ENCODE results near the gene GPR65. TPM values are rescaled to one million over a fixed set of nuclear protein-coding genes. Genes with fewer than 3 reads are reported as not detected.

Gene GPR65
- total and polyA plus RNA-seq, 2 donors (not counting 1 experiment from before 2014, with no cell fraction given): 8.7 to 13.4 TPM

DNA sequence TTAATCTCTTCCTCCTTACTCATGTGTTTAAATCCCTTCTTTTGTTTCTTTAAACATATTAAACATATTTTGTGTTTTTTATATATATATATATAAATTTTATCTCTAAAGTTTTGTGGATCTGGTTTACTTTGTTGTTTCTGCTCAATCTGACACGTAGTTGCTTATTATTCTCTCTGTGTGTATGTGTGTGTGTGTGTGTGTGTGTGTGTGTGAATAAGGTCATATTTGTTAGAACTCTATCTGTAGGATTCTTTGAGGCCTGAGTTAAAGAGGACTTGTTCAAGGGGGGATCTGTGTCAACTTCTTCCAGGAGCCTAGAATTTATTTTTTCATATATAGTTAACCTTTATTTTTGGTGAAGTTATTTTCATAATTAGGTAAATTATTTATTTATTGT lies 2.7 kb downstream of the GPR65 start:
- ChIA-PET POLR2A (no interaction called here), CTCF (interaction anchor here (1.4 kb wide), 1 partner anchor 62 kb away, joined by 6 read pairs; no protein-coding TSS in a partner anchor)
- H3K27me3 Mint-ChIP-seq: no peaks in the 10 kb centered on the region
- Histone ChIP-seq H3K36me3 (replicated peaks in 1 of 2; ENCODE audit: control extremely low read depth in 1 of 2, control insufficient read depth in 1 of 2, extremely low read depth in 1 of 2, insufficient read depth in 2 of 2, low read length in 1 of 2) (peaks cover 4 to 18% of the 10 kb centered on the region in 2 experiments), H3K9me3 (ENCODE audit: control extremely low read depth in 1 of 3, control insufficient read depth in 2 of 3, insufficient read depth in 1 of 3, low read length in 2 of 3) (no peaks in the 10 kb centered on the region), H3K4me1 (ENCODE audit: control insufficient read depth in 2 of 2, insufficient read depth in 2 of 2, low read length in 2 of 2) (peaks cover 34 to 44% of the 10 kb centered on the region in 2 donors), H3K79me2 (ENCODE audit: control insufficient read depth, insufficient read depth, low read length) (peaks cover 76% of the 10 kb centered on the region), H3K4me2 (replicated peaks; ENCODE audit: low read depth, low read length, poor library complexity, severe bottlenecking) (peak overlapping the region; percentile 38), H4K20me1 (ENCODE audit: control insufficient read depth, insufficient read depth, low read length, poor library complexity, severe bottlenecking) (no peaks in the 10 kb centered on the region), H3K27me3 (replicated peaks in 1 of 4; ENCODE audit: control extremely low read depth in 1 of 4, control insufficient read depth in 3 of 4, insufficient read depth in 4 of 4, low read length in 3 of 4) (no peaks in the 10 kb centered on the region), H3K27ac (ENCODE audit: low read length in 2 of 2) (no peak overlapping the region), H2AFZ (ENCODE audit: insufficient read depth, low read depth, low read length, poor library complexity, severe bottlenecking) (no peak overlapping the region), H3K4me3 (ENCODE audit: control extremely low read depth in 1 of 5, extremely low read depth in 1 of 5, insufficient read depth in 1 of 5, low read depth in 2 of 5, low read length in 4 of 5) (no peak overlapping the region), H3K9ac (ENCODE audit: low read length) (no peak overlapping the region)
- no CpG with 5 or more reads among the region's 1 CpG for WGBS (ENCODE audit: insufficient coverage)
- ATAC-seq (ENCODE audit: low read depth): no peak
- no peaks in the 10 kb centered on the region for H3K9me3 Mint-ChIP-seq (ENCODE audit: insufficient read depth)
- no peak overlapping the region for H3K27ac Mint-ChIP-seq
- intact Hi-C loops (cut with micrococcal nuclease): loop anchor here (5.0 to 10.0 kb wide), 3 partner anchors 377 to 1950 kb away; partner anchors contain the start of genes EML5, SPATA7 and TDP1
- no peak for TF ChIP-seq EZH2 (IDR thresholded peaks at IDR 0.05; ENCODE audit: borderline replicate concordance, insufficient read depth, low read depth, low read length, poor library complexity, severe bottlenecking)
- TF ChIP-seq, protein P1, sequence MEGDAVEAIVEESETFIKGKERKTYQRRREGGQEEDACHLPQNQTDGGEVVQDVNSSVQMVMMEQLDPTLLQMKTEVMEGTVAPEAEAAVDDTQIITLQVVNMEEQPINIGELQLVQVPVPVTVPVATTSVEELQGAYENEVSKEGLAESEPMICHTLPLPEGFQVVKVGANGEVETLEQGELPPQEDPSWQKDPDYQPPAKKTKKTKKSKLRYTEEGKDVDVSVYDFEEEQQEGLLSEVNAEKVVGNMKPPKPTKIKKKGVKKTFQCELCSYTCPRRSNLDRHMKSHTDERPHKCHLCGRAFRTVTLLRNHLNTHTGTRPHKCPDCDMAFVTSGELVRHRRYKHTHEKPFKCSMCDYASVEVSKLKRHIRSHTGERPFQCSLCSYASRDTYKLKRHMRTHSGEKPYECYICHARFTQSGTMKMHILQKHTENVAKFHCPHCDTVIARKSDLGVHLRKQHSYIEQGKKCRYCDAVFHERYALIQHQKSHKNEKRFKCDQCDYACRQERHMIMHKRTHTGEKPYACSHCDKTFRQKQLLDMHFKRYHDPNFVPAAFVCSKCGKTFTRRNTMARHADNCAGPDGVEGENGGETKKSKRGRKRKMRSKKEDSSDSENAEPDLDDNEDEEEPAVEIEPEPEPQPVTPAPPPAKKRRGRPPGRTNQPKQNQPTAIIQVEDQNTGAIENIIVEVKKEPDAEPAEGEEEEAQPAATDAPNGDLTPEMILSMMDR (IDR thresholded peaks at IDR 0.05): no peak
- H3K4me1 Mint-ChIP-seq: peaks cover 79% of the 10 kb centered on the region
- H3K4me3 Mint-ChIP-seq: peak overlapping the region; percentile 50
- DNase-seq: no peak

DNA sequence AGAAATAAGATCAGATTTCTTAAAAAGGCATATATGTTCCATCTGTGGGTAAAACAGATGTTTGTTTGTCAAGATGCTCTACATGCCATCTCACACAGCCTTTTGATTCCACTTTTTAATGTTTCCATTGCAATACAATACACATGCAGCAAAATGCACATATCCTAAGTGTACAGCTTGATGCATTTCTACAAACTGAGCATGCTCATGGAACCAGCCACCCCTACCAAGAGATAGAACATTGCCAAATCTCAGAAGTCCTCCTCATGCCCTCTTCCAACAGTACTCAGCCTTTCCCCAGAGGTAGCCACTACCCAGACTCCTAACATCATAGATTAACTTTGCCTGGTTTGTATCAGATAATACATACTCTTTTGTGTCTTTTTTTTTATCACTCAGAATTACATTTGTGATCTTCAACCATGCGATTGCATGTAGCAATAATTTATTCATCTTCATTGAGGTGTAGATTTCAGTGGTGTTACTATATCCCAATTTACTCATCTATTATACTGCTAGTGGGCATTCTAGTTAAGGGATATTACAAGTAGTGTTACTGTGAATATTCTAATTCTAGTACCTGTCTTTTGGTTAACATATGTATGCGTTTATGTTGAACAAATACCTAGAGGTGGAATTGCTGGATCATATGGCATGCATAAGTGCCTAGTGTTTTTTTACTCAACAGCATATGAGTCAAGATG lies 3.3 kb downstream of the GPR65 start:
- no peaks in the 10 kb centered on the region for H3K27me3 ChIP-seq (replicated peaks in 1 of 4; ENCODE audit: control extremely low read depth in 1 of 4, control insufficient read depth in 3 of 4, insufficient read depth in 4 of 4, low read length in 3 of 4)
- H3K9me3 ChIP-seq (ENCODE audit: control extremely low read depth in 1 of 3, control insufficient read depth in 2 of 3, insufficient read depth in 1 of 3, low read length in 2 of 3): no peaks in the 10 kb centered on the region
- DNase-seq (no peak), ATAC-seq (ENCODE audit: low read depth) (no peak)
- POLR2A ChIA-PET: no interaction called here
- no peaks in the 10 kb centered on the region for H3K9me3 Mint-ChIP-seq (ENCODE audit: insufficient read depth)
- intact Hi-C loops (cut with micrococcal nuclease): loop anchor here (5.0 to 10.0 kb wide), 3 partner anchors 377 to 1949 kb away; partner anchors contain the start of genes EML5, SPATA7 and TDP1
- CTCF ChIA-PET: interaction anchor here (1.1 kb wide), 2 partner anchors 19 to 160 kb away, joined by 3 to 4 read pairs; no protein-coding TSS in a partner anchor
- H3K27ac Mint-ChIP-seq: peak overlapping the region; percentile 73
- peak overlapping the region; percentile 70 for H3K4me3 Mint-ChIP-seq
- H2AFZ ChIP-seq (ENCODE audit: insufficient read depth, low read depth, low read length, poor library complexity, severe bottlenecking): no peak overlapping the region
- H3K9ac ChIP-seq (ENCODE audit: low read length): no peak overlapping the region
- no peak overlapping the region for H3K4me3 ChIP-seq (ENCODE audit: control extremely low read depth in 1 of 5, extremely low read depth in 1 of 5, insufficient read depth in 1 of 5, low read depth in 2 of 5, low read length in 4 of 5)
- peaks cover 82% of the 10 kb centered on the region for H3K79me2 ChIP-seq (ENCODE audit: control insufficient read depth, insufficient read depth, low read length)
- no peaks in the 10 kb centered on the region for H3K27me3 Mint-ChIP-seq
- no peaks in the 10 kb centered on the region for H4K20me1 ChIP-seq (ENCODE audit: control insufficient read depth, insufficient read depth, low read length, poor library complexity, severe bottlenecking)
- peak overlapping the region in 1 of 2 donors; percentile 70 for H3K27ac ChIP-seq (ENCODE audit: low read length in 2 of 2)
- H3K4me2 ChIP-seq (replicated peaks; ENCODE audit: low read depth, low read length, poor library complexity, severe bottlenecking): peak overlapping the region; percentile 38
- TF ChIP-seq, protein P1 (IDR thresholded peaks at IDR 0.05): no peak
- no peak for TF ChIP-seq EZH2 (IDR thresholded peaks at IDR 0.05; ENCODE audit: borderline replicate concordance, insufficient read depth, low read depth, low read length, poor library complexity, severe bottlenecking)
- no CpG with 5 or more reads among the region's 2 CpGs for WGBS (ENCODE audit: insufficient coverage)
- peaks cover 28 to 39% of the 10 kb centered on the region in 2 donors for H3K4me1 ChIP-seq (ENCODE audit: control insufficient read depth in 2 of 2, insufficient read depth in 2 of 2, low read length in 2 of 2)
- H3K36me3 ChIP-seq (replicated peaks in 1 of 2; ENCODE audit: control extremely low read depth in 1 of 2, control insufficient read depth in 1 of 2, extremely low read depth in 1 of 2, insufficient read depth in 2 of 2, low read length in 1 of 2): peaks cover 4 to 19% of the 10 kb centered on the region in 2 experiments
- H3K4me1 Mint-ChIP-seq: peaks cover 73% of the 10 kb centered on the region

Measured in B cell (primary cell).